ENCODE results near the gene UBXN11.
A peak's percentile ranks its signal among the peaks of the same experiment; 100 is the strongest.

The UBXN11 gene

GRCh38 chr1:26239936-26240335, 66.5 kb downstream of the UBXN11 start:
- Histone ChIP-seq H3K9me3 (ENCODE audit: control extremely low read depth in 1 of 5, control insufficient read depth in 4 of 5, insufficient read depth in 2 of 5, low read depth in 1 of 5, low read length in 4 of 5) (no peaks in the 10 kb centered on the region), H3K27ac (ENCODE audit: insufficient read depth in 1 of 2, low read depth in 1 of 2, low read length in 2 of 2, poor library complexity in 1 of 2, severe bottlenecking in 2 of 2) (no peak overlapping the region), H3K4me1 (ENCODE audit: control extremely low read depth in 1 of 4, control insufficient read depth in 4 of 4, insufficient read depth in 4 of 4, low read length in 3 of 4) (peaks cover 3 to 24% (median 15%) of the 10 kb centered on the region in 4 experiments), H3K36me3 (ENCODE audit: control insufficient read depth in 4 of 4, insufficient read depth in 4 of 4, low read length in 3 of 4) (peaks cover 6 to 32% (median 18%) of the 10 kb centered on the region in 4 experiments), H3K27me3 (replicated peaks in 2 of 5; ENCODE audit: control insufficient read depth in 4 of 5, insufficient read depth in 5 of 5, low read length in 4 of 5) (no peaks in the 10 kb centered on the region), H3K4me3 (ENCODE audit: control insufficient read depth in 1 of 7, extremely low read depth in 1 of 7, insufficient read depth in 4 of 7, low read depth in 2 of 7, low read length in 6 of 7) (no peak overlapping the region)
- CTCF ChIA-PET: no interaction called here
- POLR2A ChIA-PET: no interaction called here
- no peak for DNase-seq
- WGBS (ENCODE audit: insufficient coverage): 80% methylated on average over 1 of the region's 4 CpGs

GRCh38 chr1:26237230-26237966, 69.0 kb downstream of the UBXN11 start:
- Histone ChIP-seq H3K36me3 (ENCODE audit: control insufficient read depth in 4 of 4, insufficient read depth in 4 of 4, low read length in 3 of 4) (peaks cover under 1 to 10% (median 9%) of the 10 kb centered on the region in 4 experiments), H3K9me3 (ENCODE audit: control extremely low read depth in 1 of 5, control insufficient read depth in 4 of 5, insufficient read depth in 2 of 5, low read depth in 1 of 5, low read length in 4 of 5) (no peaks in the 10 kb centered on the region), H3K4me1 (ENCODE audit: control extremely low read depth in 1 of 4, control insufficient read depth in 4 of 4, insufficient read depth in 4 of 4, low read length in 3 of 4) (peaks cover 3 to 35% (median 18%) of the 10 kb centered on the region in 4 experiments), H3K27me3 (replicated peaks in 2 of 5; ENCODE audit: control insufficient read depth in 4 of 5, insufficient read depth in 5 of 5, low read length in 4 of 5) (no peaks in the 10 kb centered on the region), H3K4me3 (ENCODE audit: control insufficient read depth in 1 of 7, extremely low read depth in 1 of 7, insufficient read depth in 4 of 7, low read depth in 2 of 7, low read length in 6 of 7) (peak overlapping the region in 3 of 7 experiments; percentile 8 to 38 (median 8)), H3K27ac (ENCODE audit: insufficient read depth in 1 of 2, low read depth in 1 of 2, low read length in 2 of 2, poor library complexity in 1 of 2, severe bottlenecking in 2 of 2) (peak overlapping the region in 1 of 2 experiments; percentile 50)
- 52% methylated on average over 3 of the region's 6 CpGs for WGBS (ENCODE audit: insufficient coverage)
- POLR2A ChIA-PET: interaction anchor here (0.7 kb wide), 1 partner anchor 125 kb away, joined by 3 read pairs; no protein-coding TSS in a partner anchor
- peak; percentile 34 to 82 (median 77) for DNase-seq
- CTCF ChIA-PET: interaction anchor here (1.7 to 2.5 kb wide), 2 partner anchors 11 to 18 kb away, joined by 5 to 6 read pairs; no protein-coding TSS in a partner anchor

GRCh38 chr1:26234644-26235370, 71.6 kb downstream of the UBXN11 start:
- 0% methylated on average over 18 of the region's 30 CpGs for WGBS (ENCODE audit: insufficient coverage)
- peak; percentile 31 to 45 (median 36) for DNase-seq

GRCh38 chr1:26233903-26234643, 72.4 kb downstream of the UBXN11 start, which contains the start of gene CEP85:
CEP85 (plus strand) TSS chr1:26234200; CDS start chr1:26239784, 5,584 bp downstream.
- DNase-seq: peak; percentile 97 to 98 (median 98)
- Histone ChIP-seq H3K4me1 (ENCODE audit: control extremely low read depth in 1 of 4, control insufficient read depth in 4 of 4, insufficient read depth in 4 of 4, low read length in 3 of 4) (peaks cover 3 to 35% (median 19%) of the 10 kb centered on the region in 4 experiments), H3K27me3 (replicated peaks in 2 of 5; ENCODE audit: control insufficient read depth in 4 of 5, insufficient read depth in 5 of 5, low read length in 4 of 5) (no peaks in the 10 kb centered on the region), H3K9me3 (ENCODE audit: control extremely low read depth in 1 of 5, control insufficient read depth in 4 of 5, insufficient read depth in 2 of 5, low read depth in 1 of 5, low read length in 4 of 5) (no peaks in the 10 kb centered on the region), H3K36me3 (ENCODE audit: control insufficient read depth in 4 of 4, insufficient read depth in 4 of 4, low read length in 3 of 4) (no peaks in the 10 kb centered on the region), H3K4me3 (ENCODE audit: control insufficient read depth in 1 of 7, extremely low read depth in 1 of 7, insufficient read depth in 4 of 7, low read depth in 2 of 7, low read length in 6 of 7) (peak within 1 kb of the TSS; percentile 71 to 99 (median 93)), H3K27ac (ENCODE audit: insufficient read depth in 1 of 2, low read depth in 1 of 2, low read length in 2 of 2, poor library complexity in 1 of 2, severe bottlenecking in 2 of 2) (peak within 1 kb of the TSS; percentile 78 to 96)
- 0% methylated on average over 61 of the region's 73 CpGs for WGBS (ENCODE audit: insufficient coverage)
- ChIA-PET CTCF (interaction anchor here (0.7 to 2.3 kb wide), 20 partner anchors 10 to 131 kb away, joined by 3 to 12 read pairs (median 3); partner anchors contain the start of genes C1orf232, CATSPER4 and ZNF593), POLR2A (interaction anchor here (0.7 to 2.1 kb wide), 4 partner anchors 42 to 64 kb away, joined by 3 to 7 read pairs (median 3); partner anchors contain the start of gene ZNF593)

More at GRCh38 chr1:26234644-26235370, 71.6 kb downstream of the UBXN11 start:
- POLR2A ChIA-PET: interaction anchor here (0.6 to 2.1 kb wide), 4 partner anchors 41 to 113 kb away, joined by 3 to 7 read pairs (median 3); partner anchors contain the start of gene ZNF593
- Histone ChIP-seq H3K4me3 (ENCODE audit: control insufficient read depth in 1 of 7, extremely low read depth in 1 of 7, insufficient read depth in 4 of 7, low read depth in 2 of 7, low read length in 6 of 7) (peak overlapping the region; percentile 71 to 99 (median 93)), H3K9me3 (ENCODE audit: control extremely low read depth in 1 of 5, control insufficient read depth in 4 of 5, insufficient read depth in 2 of 5, low read depth in 1 of 5, low read length in 4 of 5) (no peaks in the 10 kb centered on the region), H3K36me3 (ENCODE audit: control insufficient read depth in 4 of 4, insufficient read depth in 4 of 4, low read length in 3 of 4) (peaks cover 0 to 3% (median 2%) of the 10 kb centered on the region in 4 experiments), H3K27ac (ENCODE audit: insufficient read depth in 1 of 2, low read depth in 1 of 2, low read length in 2 of 2, poor library complexity in 1 of 2, severe bottlenecking in 2 of 2) (peak overlapping the region; percentile 78 to 96), H3K27me3 (replicated peaks in 2 of 5; ENCODE audit: control insufficient read depth in 4 of 5, insufficient read depth in 5 of 5, low read length in 4 of 5) (no peaks in the 10 kb centered on the region), H3K4me1 (ENCODE audit: control extremely low read depth in 1 of 4, control insufficient read depth in 4 of 4, insufficient read depth in 4 of 4, low read length in 3 of 4) (peaks cover 3 to 35% (median 19%) of the 10 kb centered on the region in 4 experiments)
- CTCF ChIA-PET: interaction anchor here (0.8 to 2.3 kb wide), 18 partner anchors 9 to 96 kb away, joined by 3 to 12 read pairs (median 3); partner anchors contain the start of genes C1orf232, CATSPER4 and ZNF593
